ENCODE data around the gene THSD7B.
"Not testable (repeated sequence)": the region's sequence is repeated elsewhere in the genome, so short reads cannot be mapped to it uniquely, and the experiment has no call there.

Gene THSD7B

DNA sequence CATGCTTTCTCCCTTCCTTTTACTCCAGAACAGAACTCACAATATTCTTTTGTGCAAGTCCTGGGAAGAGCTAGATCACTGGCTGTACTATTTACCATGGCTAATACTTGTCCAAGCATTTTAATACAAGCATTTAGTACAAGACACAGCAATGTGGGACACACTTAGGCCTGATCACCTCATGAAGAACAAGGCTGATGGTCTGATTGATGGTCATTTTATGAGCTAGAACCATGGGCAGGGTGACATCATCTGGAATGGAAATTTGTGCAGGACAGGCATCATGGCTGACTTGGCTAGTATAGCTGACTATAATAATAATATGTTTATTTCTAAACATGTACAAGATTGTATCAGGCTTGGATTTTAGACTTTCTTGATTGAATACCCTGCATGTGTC, 824.8 kb downstream of the THSD7B start:
- no peak for DNase-seq

DNA sequence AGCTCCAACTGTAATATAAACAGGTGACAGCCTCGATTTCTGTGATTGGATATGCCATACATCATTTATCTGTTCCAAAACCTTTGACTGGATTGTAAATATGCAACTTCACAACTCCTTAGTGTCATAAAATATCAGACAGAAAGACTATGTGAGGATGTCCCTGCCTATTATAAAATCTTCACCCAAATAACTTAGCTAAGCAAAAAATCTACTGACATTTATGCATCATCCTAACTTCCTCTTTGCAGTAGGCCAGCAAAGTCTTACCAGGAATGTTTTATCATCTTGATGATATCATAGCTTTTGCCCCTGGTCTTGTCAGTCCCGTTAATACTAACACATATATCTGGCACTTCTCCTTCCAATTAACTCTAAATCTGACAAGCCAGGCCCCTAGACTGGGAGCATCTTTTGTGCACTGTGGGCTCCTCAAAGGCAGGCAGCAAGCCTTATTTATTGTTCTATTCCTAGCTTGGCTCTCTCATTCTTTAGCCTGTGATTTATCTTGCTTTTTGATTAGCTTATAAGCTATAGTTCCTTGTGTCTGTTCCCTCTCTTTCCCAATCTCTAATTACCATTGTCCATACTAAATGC, 842.5 kb downstream of the THSD7B start:
- no peak for DNase-seq

DNA sequence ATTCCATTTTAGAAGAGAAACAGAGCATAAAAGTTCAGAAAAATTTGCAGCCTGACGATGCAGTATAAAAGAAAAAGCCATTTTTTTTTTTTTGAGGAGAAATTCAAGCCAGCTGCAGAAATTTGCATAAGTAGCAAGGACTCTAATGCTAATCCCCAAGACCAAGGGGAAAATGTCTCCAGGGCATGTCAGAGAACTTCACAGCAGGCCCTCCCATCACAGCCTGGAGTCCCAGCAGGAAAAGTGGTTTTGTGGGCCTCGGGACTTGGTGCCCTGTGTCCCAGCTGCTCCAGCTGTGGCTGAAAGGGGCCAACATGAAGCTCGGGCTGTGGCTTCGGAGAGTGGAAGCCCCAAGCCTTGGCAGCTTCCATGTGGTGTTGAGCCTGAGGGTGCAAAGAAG, 873.6 kb downstream of the THSD7B start:
- no peak for DNase-seq

DNA sequence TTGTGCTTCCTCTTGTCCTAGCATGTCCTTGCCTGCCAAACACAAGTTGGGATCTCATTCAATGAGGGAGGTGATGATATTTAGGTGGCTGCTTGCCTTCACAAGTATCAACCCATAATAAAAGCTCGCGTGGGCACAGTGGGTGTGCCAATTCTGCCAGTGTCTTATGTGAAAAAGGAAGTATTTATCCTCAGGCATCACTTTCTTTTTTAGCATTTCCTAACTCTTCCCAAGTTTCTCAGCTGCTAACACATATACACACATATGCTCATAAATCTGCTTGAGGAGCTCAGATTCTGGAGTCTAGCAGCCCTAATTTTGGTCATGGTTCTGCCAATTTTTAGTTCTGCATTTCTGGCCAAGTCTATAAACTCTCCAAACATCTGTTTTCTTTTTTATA, 879.4 kb downstream of the THSD7B start:
- DNase-seq: no peak

DNA sequence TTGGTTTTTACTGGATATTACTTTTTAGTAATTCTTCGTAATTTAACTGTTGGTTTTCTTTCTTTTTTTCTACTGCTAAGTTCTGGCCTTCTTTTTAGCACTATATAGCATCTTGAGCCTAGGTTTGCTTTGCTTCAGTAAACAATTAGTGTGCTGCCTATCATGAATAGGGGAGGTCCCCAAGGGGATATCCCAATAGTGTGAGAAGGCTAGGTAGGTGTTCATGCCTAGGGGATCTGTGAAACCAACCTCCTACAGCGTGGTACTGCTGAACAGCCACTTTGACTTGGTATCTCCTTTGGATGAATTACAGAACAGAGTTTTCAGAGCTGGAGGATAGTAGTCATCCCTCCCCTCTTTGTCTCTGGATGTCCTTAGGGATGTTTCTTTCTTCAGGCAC, 888.7 kb downstream of the THSD7B start:
- no peak for DNase-seq

DNA sequence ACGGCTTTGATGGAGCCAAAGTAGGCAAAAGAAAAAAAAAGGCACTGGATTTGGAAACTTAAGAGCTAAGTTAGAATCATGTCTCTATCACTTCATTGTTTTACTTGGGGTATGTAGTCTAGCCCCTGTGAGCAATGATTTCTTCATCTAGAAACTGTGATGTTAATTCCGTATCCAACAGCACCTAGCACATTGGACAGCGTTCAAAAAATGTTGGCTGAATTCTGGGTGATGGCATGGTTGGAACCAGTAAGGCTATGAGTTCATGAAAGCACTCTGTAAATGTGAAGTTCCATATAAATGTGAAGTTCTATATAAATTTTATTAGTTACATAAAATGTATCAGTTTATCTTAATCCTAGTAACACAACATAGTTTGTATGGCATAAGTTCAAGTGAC, 890.5 kb downstream of the THSD7B start:
- no peak for DNase-seq

DNA sequence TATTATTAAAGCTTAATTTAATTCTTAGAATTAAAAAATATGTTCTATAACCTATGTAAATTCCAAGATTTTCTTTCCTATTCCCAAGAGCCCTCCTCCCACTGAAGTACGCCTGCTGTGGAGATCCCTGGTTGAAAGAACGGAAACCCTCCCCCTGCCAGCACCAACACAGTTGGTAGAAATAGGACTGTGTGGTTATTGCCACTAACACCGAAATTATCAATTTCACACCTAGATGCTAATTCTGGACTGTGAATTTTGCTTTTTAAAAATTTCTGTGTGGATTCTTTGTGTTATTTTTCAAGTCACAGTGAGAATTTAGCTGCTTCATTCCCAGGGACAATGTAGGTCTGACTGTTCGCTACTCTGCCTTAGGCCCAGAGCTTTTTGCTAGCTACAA, 893.1 kb downstream of the THSD7B start:
- DNase-seq: no peak

DNA sequence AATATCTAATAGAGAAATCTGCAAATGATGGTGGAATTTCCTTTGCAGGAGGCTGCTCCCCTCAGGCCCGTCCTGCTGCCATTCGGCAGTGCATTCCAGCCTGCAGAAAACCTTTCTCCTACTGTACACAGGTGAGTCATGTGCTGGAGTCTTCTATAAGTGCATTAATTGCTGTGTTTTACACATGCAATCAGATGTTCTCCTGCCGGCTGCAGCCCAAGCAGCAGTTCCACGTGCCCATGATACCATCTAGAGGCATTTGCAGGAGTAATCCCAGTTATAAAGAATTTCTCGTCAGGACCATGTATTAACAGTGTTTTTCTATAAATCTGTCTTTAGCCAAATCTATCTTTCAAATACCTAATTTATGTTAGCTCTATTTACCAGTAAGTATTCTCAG, 894.3 kb downstream of the THSD7B start:
- no peak for DNase-seq

DNA sequence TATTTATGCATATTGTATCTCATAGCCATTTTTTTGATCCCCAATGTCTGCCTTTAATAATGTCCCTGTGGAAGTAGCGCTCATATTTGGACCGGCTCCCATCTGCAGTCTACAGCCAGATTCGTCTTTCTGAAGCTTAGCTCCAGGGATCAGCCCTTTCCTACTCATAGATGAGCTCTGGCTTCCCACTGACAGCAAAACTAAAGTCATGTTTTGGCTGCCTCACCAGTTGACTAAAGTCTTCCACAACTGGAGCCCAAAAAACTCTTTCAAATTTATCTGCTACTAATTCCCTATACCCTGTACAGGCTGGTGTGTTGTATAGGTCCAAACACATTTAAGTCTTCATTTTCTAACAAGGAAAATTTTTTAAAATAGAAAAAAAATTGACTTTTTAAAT, 904.8 kb downstream of the THSD7B start:
- DNase-seq: no peak

DNA sequence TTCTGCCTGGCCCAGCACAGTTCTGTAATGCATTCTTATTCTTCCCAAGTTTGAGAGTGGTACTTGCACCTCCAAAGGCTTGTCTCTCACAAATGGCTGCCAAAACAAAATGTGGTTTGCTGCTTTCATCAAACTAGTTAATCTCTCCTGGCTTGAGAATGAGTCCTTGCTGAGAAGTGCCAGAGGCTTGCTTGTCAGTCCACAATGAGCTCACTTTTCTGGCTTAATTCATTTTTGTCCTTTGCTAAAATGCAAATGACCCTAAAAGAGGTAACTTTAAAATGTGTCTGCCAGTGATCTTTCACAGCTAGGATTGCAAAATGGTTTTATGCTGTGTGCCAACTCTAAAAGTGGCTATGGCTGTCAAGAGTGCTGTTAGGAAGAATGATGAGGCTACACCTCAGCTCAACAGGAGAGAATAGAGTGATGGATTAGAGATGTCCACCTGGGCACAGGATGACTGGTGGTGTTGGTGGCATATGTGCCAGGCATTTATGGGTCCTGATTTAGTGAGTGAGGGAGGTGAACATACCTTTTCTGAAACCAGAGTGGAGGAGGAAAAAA, 907.7 kb downstream of the THSD7B start:
- DNase-seq: no peak

DNA sequence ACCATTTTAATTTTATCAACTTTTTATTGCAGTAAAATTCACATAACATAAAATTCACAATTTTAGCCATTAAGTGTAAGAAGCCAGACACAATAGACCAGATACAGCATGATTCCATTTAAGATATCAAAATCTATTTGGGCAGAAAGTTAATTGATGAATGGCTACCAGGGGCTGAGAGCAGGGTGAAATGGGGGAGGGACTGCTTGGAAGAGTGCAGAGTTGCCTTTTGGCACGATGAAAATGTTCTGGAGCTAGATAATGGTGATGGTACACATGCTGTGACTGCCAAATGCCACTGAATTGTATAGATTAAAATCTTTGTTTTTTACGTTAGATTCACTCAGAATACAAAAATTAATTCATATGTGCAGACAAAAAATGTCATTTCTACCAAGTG, 909.6 kb downstream of the THSD7B start:
- DNase-seq: no peak

DNA sequence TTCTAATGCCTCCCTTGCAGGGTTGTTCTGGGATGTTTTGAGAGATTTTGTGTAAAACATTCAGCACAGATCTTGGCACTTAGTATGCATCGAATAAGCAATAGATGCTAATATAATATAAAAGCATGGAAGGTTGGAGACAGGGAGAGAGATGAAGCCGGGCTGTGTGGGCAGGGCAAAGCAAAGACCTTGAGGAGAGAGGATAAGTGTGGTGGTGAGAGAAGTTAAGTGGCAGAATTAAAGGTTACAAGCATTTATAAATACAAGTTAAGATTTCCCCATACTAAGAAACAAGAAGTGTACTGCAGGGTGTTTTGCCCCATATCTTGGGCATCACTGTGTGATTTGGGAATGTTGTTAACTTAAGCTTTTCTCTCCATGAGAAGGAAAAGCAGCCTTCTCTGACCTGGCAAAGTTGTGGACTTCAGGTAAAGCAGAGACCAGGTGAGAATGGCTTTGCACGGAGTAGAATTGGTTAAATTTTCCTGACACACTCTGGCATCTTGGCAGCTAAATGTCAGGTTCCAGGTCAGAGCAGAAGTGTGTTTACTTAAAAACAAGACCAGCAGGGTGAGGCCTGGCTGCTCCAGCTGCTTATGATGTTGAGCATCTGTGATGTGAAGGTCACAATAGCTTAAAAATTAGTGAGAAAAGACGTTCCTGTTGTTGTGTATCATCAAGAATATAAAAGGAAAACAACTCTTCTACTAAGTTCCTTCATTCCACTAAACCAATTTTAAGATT, 910.4 kb downstream of the THSD7B start:
- no peak for DNase-seq

DNA sequence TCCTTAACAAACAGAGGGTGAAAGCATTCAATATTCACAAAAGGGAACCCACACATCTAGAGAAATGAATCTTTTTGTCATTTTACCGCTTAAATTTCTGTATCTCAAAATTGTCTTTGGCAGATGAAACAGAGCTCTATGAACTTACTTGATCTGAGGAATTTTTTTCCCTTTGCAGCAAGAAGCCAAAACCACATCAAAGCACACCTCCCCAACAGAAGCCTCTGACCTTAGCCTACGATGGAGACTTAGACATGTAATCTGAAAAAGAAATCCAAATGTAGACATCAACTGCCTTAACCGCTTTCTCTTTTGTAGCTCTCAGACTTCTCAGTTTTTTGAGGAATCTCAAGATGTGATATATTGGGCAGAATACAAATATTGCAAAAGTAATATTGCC, 911.0 kb downstream of the THSD7B start:
- DNase-seq: no peak

DNA sequence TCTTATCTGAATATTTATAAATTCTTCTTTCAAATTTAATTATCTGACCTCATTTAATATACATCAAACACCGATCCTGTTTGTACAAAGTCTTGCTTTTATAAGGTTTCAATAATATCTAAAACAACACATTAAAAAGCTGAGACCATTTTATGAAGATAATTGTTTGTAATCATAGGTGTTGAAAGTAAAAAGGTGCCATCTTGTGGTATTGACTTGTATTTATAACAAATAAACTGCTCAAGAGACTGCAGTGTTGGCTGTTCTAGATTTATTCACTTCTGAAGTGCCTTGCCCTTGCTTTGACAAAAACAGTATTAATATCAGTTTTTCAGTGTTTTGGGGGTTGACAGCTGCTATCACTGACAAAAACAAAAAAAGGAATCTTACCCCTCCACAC, 912.1 kb downstream of the THSD7B start:
- DNase-seq: no peak

DNA sequence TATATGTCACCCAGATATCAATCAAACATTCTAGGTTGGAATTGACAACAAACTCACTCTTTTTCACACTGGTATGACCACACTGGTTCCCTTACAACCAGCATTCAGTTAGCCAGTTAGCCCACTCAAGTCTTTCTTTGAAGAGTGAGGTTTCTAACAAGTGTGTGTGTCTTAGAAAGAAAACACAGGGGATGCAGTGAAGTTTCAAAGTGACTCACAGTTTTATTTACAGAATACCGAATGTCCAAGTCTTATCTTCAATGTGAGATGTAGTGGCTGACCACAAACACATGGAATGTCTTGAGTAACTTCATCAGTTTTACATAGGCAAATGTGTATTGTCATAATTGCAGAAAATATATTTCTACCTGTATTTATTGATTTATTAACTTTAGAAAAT, 924.2 kb downstream of the THSD7B start:
- DNase-seq: no peak

DNA sequence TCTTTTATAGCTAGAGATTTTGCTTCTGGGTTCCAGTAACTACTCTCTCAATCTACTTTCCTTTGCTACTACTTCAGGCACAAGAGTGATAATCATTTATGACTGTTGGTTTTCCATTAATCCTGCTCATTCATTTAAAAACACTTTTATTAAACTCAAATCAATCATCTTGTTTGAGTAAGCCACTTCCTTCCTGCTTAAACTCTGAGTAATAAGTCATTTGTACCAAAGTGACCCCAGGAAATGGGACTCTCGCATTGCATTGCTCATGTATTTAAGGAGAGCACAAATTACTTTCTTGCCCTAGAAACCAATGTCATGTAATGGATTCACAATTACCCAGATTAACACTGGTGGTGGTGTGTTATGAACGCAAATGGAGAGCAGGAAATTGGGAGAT, 928.2 kb downstream of the THSD7B start:
- DNase-seq: no peak

DNA sequence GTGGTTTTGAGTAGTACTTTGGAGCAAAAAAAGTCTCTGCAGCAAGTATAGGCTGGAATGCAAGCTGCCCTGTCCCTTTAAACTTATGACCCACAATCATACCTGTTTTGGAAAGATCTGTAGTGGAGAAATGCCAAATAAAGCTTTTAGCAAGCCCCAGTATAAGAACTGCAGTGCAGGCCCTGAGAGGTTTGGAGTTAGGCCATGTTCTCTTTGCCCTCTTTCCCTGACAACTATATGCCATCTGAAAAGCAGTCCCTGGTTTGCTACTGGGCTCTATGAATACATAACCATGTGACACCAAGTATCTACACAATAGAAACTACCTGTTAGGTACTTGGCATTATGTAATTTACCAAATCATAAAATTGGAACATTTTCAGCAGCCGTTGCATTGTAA, 931.6 kb downstream of the THSD7B start:
- DNase-seq: no peak

DNA sequence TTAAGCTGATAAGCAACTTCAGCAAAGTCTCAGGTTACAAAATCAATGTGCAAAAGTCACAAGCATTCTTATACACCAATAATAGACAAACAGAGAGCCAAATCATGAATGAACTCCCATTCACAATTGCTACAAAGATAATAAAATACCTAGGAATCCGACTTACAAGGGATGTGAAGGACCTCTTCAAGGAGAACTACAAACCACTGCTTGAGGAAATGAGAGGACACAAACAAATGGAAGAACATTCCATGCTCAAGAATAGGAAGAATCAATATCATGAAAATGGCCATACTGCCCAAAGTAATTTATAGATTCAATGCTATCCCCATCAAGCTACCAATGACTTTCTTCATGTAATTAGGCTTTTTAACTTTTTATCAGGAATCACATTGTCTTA, 934.9 kb downstream of the THSD7B start:
- DNase-seq: not testable (repeated sequence)

DNA sequence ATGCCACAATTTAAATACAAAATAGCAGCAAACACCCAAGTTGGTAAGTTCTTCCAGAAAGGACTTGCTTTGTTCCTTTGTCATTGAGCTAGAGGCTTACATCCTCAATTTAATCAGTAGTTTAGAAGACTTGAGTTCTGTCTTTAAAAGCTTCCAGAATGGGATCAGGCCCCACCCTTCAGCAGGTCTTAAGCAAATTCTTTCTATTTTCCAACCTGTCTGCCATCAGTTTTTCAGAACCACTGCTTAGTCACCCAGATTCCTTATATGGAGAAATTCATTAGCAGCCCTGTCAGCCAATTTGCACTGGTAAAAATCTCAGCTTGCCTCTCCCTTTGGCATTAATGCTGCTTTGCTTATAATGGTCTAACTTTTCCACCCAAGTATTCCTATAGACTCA, 935.3 kb downstream of the THSD7B start:
- no peak for DNase-seq

DNA sequence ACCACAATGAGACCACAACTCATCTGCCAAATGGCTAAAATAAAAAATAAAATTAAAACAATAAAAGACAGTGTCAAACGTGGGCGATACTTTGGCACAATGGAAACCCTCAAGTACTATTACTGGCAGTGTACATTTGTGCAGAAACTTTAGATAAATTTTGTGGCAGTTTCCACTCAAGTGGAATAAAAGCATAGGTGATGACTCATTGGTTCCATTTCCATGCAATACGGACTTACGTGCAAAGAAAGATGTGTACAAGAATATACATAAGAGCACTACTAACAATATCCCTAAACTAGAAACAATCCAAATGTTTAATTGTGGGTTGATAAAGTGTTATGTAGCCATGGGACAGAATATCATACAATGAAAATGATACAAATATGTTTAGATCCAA, 940.0 kb downstream of the THSD7B start:
- DNase-seq: no peak

DNA sequence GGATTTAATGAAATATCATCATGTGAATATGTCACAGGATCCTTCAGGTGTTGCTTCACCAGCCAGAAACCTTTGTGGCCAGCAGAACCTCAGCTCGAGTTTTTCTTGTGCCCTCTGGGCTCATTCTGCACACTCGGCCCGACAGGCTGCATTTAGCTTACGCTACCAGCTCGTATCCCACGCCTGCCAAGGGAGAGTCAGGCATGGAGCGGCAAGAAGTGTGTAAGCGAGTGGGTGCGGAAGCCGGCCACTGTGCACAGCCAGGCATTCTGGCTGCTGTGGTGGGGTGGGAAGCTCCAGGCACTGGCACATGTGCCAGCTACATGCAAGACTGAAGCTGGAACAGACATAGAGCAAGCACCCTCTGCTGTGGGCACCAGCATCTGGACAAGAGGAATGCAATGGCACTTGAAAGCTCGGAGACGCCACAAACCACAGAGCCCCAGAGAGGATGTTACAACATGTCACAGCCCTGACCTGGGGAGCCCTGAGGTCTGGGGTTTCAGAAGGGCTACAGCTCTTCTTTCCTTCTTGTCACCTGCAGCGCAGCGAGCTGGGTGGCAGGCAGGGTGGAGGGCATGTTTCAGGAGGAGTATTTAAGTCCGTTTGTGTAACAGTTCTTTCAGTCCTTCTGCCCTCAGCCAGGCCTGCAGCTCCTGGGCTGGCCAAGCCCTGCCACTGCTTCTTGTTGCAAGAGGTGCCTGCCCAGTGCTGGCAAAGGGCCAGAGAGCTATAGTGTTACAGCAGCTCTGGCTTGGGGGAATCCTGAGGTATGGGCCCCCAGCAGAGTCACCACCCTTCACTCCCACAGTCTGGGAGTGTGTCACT, 941.7 kb downstream of the THSD7B start:
- no peak for DNase-seq

DNA sequence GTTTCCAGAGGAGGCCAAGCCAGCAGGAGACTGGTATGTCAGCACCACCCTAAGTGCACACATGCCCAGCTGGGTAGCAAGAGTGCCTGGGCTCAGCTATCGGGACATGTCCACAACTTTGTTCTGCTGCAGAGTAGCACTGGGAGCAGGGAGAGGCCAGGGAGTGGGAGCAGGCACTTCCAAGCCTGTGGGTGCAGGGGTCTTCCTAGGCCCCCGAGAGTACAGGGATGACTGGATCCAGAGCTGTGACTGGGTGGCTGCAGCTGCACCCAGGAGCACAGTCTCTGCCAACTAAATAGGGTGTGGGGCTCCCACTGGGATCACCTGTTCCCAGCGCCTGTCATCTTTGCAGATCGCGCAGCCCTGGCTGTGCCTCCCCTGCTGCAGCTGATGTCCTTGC, 943.0 kb downstream of the THSD7B start:
- DNase-seq: no peak

DNA sequence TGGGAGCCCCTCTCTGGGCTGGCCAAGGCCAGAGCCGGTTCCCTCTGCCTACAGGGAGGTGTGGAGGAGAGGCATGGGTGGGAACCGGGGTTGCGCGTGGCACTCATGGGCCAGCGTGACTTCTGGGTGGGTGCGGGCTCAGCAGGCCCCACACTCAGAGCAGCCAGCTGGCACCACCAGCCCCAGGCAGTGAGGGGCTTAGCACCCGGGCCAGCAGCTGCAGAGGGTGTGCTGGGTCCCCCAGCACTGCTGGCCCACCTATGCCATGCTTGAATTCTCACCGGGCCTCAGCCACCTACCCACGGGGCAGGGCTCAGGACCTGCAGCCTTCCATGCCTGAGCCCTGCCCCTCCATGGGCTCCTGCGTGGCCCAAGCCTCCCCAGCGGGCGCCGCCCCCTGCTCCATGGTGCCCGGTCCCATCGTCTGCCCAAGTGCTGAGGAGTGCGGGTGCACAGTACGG, 950.4 kb downstream of the THSD7B start:
- no peak for DNase-seq

DNA sequence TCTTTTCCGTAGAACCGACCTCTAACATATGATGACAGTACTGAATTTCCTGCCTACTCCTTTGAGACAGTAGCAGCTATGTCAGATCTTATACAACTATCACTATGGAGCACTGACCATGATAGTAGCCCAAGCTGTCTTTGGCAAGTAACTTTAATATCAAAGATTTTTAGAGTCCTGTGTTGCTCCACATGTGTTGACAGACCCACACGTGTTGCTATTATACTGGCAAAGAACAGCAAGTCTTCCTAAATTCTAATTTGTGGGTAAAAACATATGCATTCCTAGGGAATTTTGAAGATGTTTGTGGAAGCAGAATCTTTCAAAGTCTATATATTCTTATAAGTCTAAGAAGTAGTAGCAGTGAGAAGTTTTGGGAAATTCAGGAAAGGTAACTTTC, 953.4 kb downstream of the THSD7B start:
- DNase-seq: no peak
